ENCODE results near the gene HSF4.

The HSF4 gene

DNA sequence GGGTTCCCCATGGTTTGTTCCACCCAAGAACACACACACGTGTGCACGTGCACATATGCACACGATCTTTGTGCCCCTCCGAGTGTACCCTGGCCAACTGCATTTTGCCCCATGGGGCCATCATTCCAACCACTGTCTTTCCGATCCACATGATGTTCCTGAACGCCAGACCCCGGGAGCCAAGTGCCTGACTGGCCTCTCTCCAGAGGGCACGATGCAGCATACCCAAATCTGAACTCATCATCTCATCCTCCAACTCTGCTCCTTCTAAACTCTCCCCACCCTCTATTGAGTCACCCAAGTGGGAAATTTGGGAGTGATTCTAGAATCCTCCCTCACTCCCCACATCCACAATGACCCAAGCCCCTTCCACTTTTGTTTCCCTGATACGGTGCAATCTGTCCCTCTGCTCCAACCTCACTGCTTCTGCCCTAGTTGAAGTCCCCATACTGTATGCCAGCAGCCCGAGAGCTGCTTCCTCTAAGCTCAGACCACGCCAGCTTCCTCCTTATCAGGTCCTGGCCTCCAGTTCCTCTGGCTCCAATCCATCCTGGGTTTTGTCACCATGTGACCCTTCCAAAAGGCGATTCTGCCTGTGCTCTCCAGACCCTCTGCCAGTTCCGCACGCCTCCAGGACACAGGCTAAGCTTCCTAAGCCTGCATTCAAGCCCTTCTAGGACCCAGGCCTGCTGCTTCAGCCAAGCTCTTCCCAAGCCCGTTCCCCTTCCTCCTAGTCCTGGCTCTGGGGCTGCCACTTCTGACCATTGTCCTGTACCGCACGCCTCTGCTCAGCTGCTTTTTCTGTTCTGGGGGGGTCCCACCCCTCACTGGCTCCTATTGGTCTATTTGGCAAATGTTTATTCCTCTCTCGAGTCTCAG lies 52.3 kb downstream of the HSF4 start:
- Mint-ChIP-seq H3K4me3 (no peak overlapping the region), H3K9me3 (no peaks in the 10 kb centered on the region), H3K27ac (no peak overlapping the region), H3K36me3 (peaks cover 5 to 9% of the 10 kb centered on the region in 2 donors), H3K4me1 (peaks cover 0 to 7% of the 10 kb centered on the region in 2 donors), H3K27me3 (no peaks in the 10 kb centered on the region)
- DNase-seq (no peak), ATAC-seq (replicated peaks) (no peak)
